Stomach (tissue), 9 donors: ENCODE results near the gene AMPD3. TPM values are rescaled to one million over a fixed set of nuclear protein-coding genes. Genes with fewer than 3 reads are reported as not detected.
A peak's percentile ranks its signal among the peaks of the same experiment; 100 is the strongest.

Experiments used
- DNase-seq, 2 donors: peaks; one replicate each; pipeline versions ENCODE4 v3.0.0 to v3.0.0-alpha.2; 2013 to 2019
- H3K27ac ChIP-seq, 5 donors: fragments of 200-600 bp in 4 of 5; sonication (generic) in 4 of 5; one replicate each; pipeline ENCODE4 v1.5.1; 2013 to 2019; ENCODE audit warnings: mild to moderate bottlenecking in 1 of 5, moderate library complexity in 1 of 5
- H3K27me3 ChIP-seq, 3 donors: fragments of 200-600 bp; sonication (generic); one replicate each; pipeline ENCODE4 v1.5.1; 2017 to 2019; ENCODE audit warnings: mixed run types in 1 of 3
- H3K36me3 ChIP-seq, 4 donors: fragments of 200-600 bp; sonication (generic); 1 replicate in 3 of 4; 2 replicates in 1 of 4; pipeline ENCODE4 v1.5.1; 2016 to 2019
- H3K4me1 ChIP-seq, 4 donors: fragments of 200-600 bp; sonication (generic); one replicate each; pipeline ENCODE4 v1.5.1; 2016 to 2019
- H3K4me3 ChIP-seq, 4 donors: fragments of 200-600 bp; sonication (generic) in 3 of 4; one replicate each; pipeline ENCODE4 v1.5.1; 2016 to 2019; ENCODE audit warnings: mild to moderate bottlenecking in 1 of 4
- H3K9me3 ChIP-seq, 4 donors: fragments of 200-600 bp; sonication (generic); one replicate each; pipeline ENCODE4 v1.5.1; 2016 to 2019
- CTCF ChIP-seq, 7 experiments: fragments of 450-650 bp in 4 of 7; fragments of 200-600 bp in 3 of 7; sonication (generic) in 3 of 7; IDR thresholded peaks; one replicate each; pipeline ENCODE4 v1.5.1; 2016 to 2019; ENCODE audit warnings: antibody characterized with exemption in 7 of 7, control low read depth in 2 of 7, mild to moderate bottlenecking in 1 of 7
- EP300 ChIP-seq: sonication (generic); formaldehyde crosslinking; IDR thresholded peaks from one replicate; pipeline ENCODE4 v1.6.1; 2017; ENCODE audit warnings: antibody characterized with exemption
- POLR2A ChIP-seq, 4 donors: fragments of 450-650 bp; IDR thresholded peaks; one replicate each; pipeline ENCODE4 v1.6.1; 2016; ENCODE audit warnings: antibody characterized with exemption in 4 of 4, control low read depth in 2 of 4, mild to moderate bottlenecking in 1 of 4, moderate library complexity in 1 of 4
- POLR2AphosphoS5 ChIP-seq, 3 donors: sonication (generic); formaldehyde crosslinking; IDR thresholded peaks; one replicate each; pipeline ENCODE4 v1.6.1; 2016; ENCODE audit warnings: antibody characterized with exemption in 3 of 3
- WGBS, 5 donors: extraction: QIAGEN DNeasy Blood & Tissue Kit in 3 of 5; methylation state at CpG; one replicate each; pipeline versions ENCODE4 v1.1.5 to v1.1.7; 2013 to 2018; 5-methylcytosine and 5-hydroxymethylcytosine counted together
- intact Hi-C: fragments of 100-400 bp; cut with DNase I; formaldehyde crosslinking; loops from one replicate; pipeline ENCODE4 v1.15.1; 2023; ENCODE audit warnings: low total_unique reads
- polyA plus RNA-seq, 3 donors: library from polyadenylated mRNA; stranded (reverse); fragments of 200-250 nt; gene quantifications; one replicate each; pipeline ENCODE4 v1.2.3, GENCODE V29; 2013
- total RNA-seq, 5 donors: library from RNA; depleted of rRNA; stranded (reverse); fragments of >200 nt; gene quantifications; one replicate each; pipeline versions ENCODE4 v1.1.0 to v1.2.3, GENCODE V29; 2014 to 2016
- donor health status: healthy with polysubstance abuse.
- donor health status: Bipolar disorder and iron deficiency.
- donor health status: healthy.

Gene AMPD3
- total and polyA plus RNA-seq, 8 donors = 4.1 to 20.4 (median 8.5) TPM

- WGBS, 5 donors = 70 to 83% (median 78%) methylated on average over 1 to 2 of the region's 2 CpGs
- peaks cover 0 to 40% (median 13%) of the 10 kb centered on the region in 4 donors for H3K4me1 ChIP-seq
- intact Hi-C loops = no loop called here
- peaks cover 0 to 3% (median 0%) of the 10 kb centered on the region in 3 donors for H3K27me3 ChIP-seq
- no peak for DNase-seq
- no peak overlapping the region for H3K27ac ChIP-seq
- no peak for TF ChIP-seq EP300
- TF ChIP-seq POLR2AphosphoS5 (IDR thresholded peaks at IDR 0.05) = no peak
- TF ChIP-seq CTCF (IDR thresholded peaks at IDR 0.05) = no peak
- no peak for TF ChIP-seq POLR2A (IDR thresholded peaks at IDR 0.05)
- H3K9me3 ChIP-seq = no peaks in the 10 kb centered on the region
- H3K4me3 ChIP-seq = no peak overlapping the region
- H3K36me3 ChIP-seq = no peaks in the 10 kb centered on the region
Measured at GRCh38 chr11:10410844-10411200, 44.2 kb upstream of the AMPD3 start.

- H3K27ac ChIP-seq = no peak overlapping the region
- no peak overlapping the region for H3K4me3 ChIP-seq
- WGBS, 5 donors = 87 to 94% (median 94%) methylated on average over 3 of the region's 3 CpGs
- no peak for DNase-seq
- intact Hi-C loops = no loop called here
- H3K9me3 ChIP-seq = no peaks in the 10 kb centered on the region
- peaks cover 0 to 3% (median 0%) of the 10 kb centered on the region in 3 donors for H3K27me3 ChIP-seq
- no peaks in the 10 kb centered on the region for H3K36me3 ChIP-seq
- TF ChIP-seq POLR2A (IDR thresholded peaks at IDR 0.05) = no peak
- TF ChIP-seq EP300 = no peak
- TF ChIP-seq POLR2AphosphoS5 (IDR thresholded peaks at IDR 0.05) = no peak
- no peak for TF ChIP-seq CTCF (IDR thresholded peaks at IDR 0.05)
- peaks cover 0 to 25% (median 2%) of the 10 kb centered on the region in 4 donors for H3K4me1 ChIP-seq
Measured at GRCh38 chr11:10412266-10412665, 42.8 kb upstream of the AMPD3 start.

- DNase-seq = peak in 1 of 2 donors; percentile 58
- H3K36me3 ChIP-seq = no peaks in the 10 kb centered on the region
- intact Hi-C loops = no loop called here
- WGBS, 5 donors = 50 to 70% (median 57%) methylated on average over 6 of the region's 6 CpGs
- H3K4me3 ChIP-seq = no peak overlapping the region
- H3K9me3 ChIP-seq = no peaks in the 10 kb centered on the region
- TF ChIP-seq POLR2AphosphoS5 (IDR thresholded peaks at IDR 0.05) = no peak
- TF ChIP-seq CTCF (IDR thresholded peaks at IDR 0.05) = peak in 1 of 7 experiments; percentile 38
- H3K27me3 ChIP-seq = peaks cover 0 to 3% (median 0%) of the 10 kb centered on the region in 3 donors
- H3K4me1 ChIP-seq = peaks cover 0 to 24% (median 0%) of the 10 kb centered on the region in 4 donors
- peak overlapping the region in 1 of 5 donors; percentile 58 for H3K27ac ChIP-seq
Measured at GRCh38 chr11:10413268-10413667, 41.8 kb upstream of the AMPD3 start.

GRCh38 chr11:10414181-10414580, 40.9 kb upstream of the AMPD3 start:
- Histone ChIP-seq H3K27ac (peak overlapping the region in 4 of 5 donors; percentile 2 to 62 (median 52)), H3K4me1 (peaks cover 0 to 24% (median 0%) of the 10 kb centered on the region in 4 donors), H3K4me3 (no peak overlapping the region), H3K27me3 (peaks cover 0 to 3% (median 0%) of the 10 kb centered on the region in 3 donors), H3K9me3 (no peaks in the 10 kb centered on the region), H3K36me3 (no peaks in the 10 kb centered on the region)
- WGBS, 5 donors = 49 to 64% (median 57%) methylated on average over 8 of the region's 8 CpGs
- DNase-seq = no peak
- TF ChIP-seq EP300 = no peak
- no peak for TF ChIP-seq POLR2AphosphoS5 (IDR thresholded peaks at IDR 0.05)
- TF ChIP-seq POLR2A (IDR thresholded peaks at IDR 0.05) = no peak
- intact Hi-C loops = no loop called here

- Histone ChIP-seq H3K36me3 (no peaks in the 10 kb centered on the region), H3K9me3 (no peaks in the 10 kb centered on the region), H3K27me3 (peaks cover 0 to 3% (median 0%) of the 10 kb centered on the region in 3 donors), H3K4me1 (peaks cover 0 to 24% (median 0%) of the 10 kb centered on the region in 4 donors), H3K27ac (peak overlapping the region in 4 of 5 donors; percentile 2 to 62 (median 52)), H3K4me3 (no peak overlapping the region)
- peak in 1 of 2 donors; percentile 47 for DNase-seq
- intact Hi-C loops = no loop called here
- 51 to 71% (median 60%) methylated on average over 10 of the region's 10 CpGs for WGBS, 5 donors
- TF ChIP-seq POLR2A (IDR thresholded peaks at IDR 0.05) (no peak), EP300 (no peak), CTCF (IDR thresholded peaks at IDR 0.05) (no peak), POLR2AphosphoS5 (IDR thresholded peaks at IDR 0.05) (no peak)
Measured at GRCh38 chr11:10414659-10415058, 40.4 kb upstream of the AMPD3 start.
